ENCODE data around the gene PFDN6.
"Not testable (repeated sequence)": the region's sequence is repeated elsewhere in the genome, so short reads cannot be mapped to it uniquely, and the experiment has no call there.

The PFDN6 gene

GRCh38 chr6:33278810-33279209, 10.6 kb upstream of the PFDN6 start:
- H3K4me3 ChIP-seq (ENCODE audit: low read depth, low read length) = no peak overlapping the region
- no peak for DNase-seq (ENCODE audit: low read depth)
- TF ChIP-seq CTCF (IDR thresholded peaks at IDR 0.05; ENCODE audit: control insufficient read depth, extremely low read depth, insufficient read depth) = no peak

- no peak for TF ChIP-seq CTCF (IDR thresholded peaks at IDR 0.05; ENCODE audit: control insufficient read depth, extremely low read depth, insufficient read depth)
- no peak for DNase-seq (ENCODE audit: low read depth)
- no peak overlapping the region for H3K4me3 ChIP-seq (ENCODE audit: low read depth, low read length)
These were observed 10.1 kb upstream of the PFDN6 start for GRCh38 chr6:33279257-33279695.

- peak; percentile 51; the same call in 1 of the 2 replicates for TF ChIP-seq CTCF (IDR thresholded peaks at IDR 0.05; ENCODE audit: control insufficient read depth, extremely low read depth, insufficient read depth)
- DNase-seq (ENCODE audit: low read depth) = no peak
- H3K4me3 ChIP-seq (ENCODE audit: low read depth, low read length) = no peak overlapping the region
These were observed 9.4 kb upstream of the PFDN6 start for GRCh38 chr6:33279971-33280511.

- H3K4me3 ChIP-seq (ENCODE audit: low read depth, low read length) = no peak overlapping the region
- TF ChIP-seq CTCF (IDR thresholded peaks at IDR 0.05; ENCODE audit: control insufficient read depth, extremely low read depth, insufficient read depth) = no peak
- no peak for DNase-seq (ENCODE audit: low read depth)
These were observed 8.9 kb upstream of the PFDN6 start for GRCh38 chr6:33280539-33280938.

- not testable (repeated sequence) for H3K4me3 ChIP-seq (ENCODE audit: low read depth, low read length); DNase-seq (ENCODE audit: low read depth)
These were observed 4.2 kb upstream of the PFDN6 start for GRCh38 chr6:33285214-33285613.

- H3K4me3 ChIP-seq (ENCODE audit: low read depth, low read length) = no peak overlapping the region
- DNase-seq (ENCODE audit: low read depth) = no peak
- TF ChIP-seq CTCF (IDR thresholded peaks at IDR 0.05; ENCODE audit: control insufficient read depth, extremely low read depth, insufficient read depth) = no peak
These were observed 2.2 kb upstream of the PFDN6 start for GRCh38 chr6:33286946-33287914.

GRCh38 chr6:33288141-33288920, 1.1 kb upstream of the PFDN6 start:
- peak overlapping the region; percentile 100 for H3K4me3 ChIP-seq (ENCODE audit: low read depth, low read length)
- no peak for TF ChIP-seq CTCF (IDR thresholded peaks at IDR 0.05; ENCODE audit: control insufficient read depth, extremely low read depth, insufficient read depth)
- no peak for DNase-seq (ENCODE audit: low read depth)
